ENCODE data around the gene HK3. TPM values are rescaled to one million over a fixed set of nuclear protein-coding genes. Genes with fewer than 3 reads are reported as not detected.

Gene HK3
- total RNA-seq, 1 donor from 2014 or later, result 61.2 TPM

DNA sequence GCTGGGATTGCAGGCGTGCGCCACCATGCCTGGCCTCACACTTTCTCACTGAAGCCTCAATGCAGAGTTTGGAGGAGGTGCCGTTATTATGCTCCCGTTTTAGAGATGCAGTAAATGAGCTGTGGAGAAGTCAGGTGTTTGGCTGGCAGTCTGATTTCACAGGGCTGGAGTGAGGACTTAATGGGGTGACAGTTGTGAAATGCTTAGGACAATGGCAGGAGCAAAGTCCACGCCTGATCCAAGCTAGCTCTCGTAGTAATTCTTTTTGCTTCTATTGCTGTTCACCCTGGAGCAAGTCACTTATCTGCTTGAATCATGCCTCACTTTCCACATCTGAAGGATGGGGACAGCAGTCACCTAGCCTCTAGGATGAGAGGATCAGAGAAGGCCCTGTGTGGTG, 67.0 kb downstream of the HK3 start:
- no peaks in the 10 kb centered on the region for H3K36me3 ChIP-seq
- H3K9me3 ChIP-seq, result no peaks in the 10 kb centered on the region
- no peak overlapping the region for H3K4me3 ChIP-seq
- ATAC-seq (no peak), DNase-seq (no peak)
- H3K27ac ChIP-seq, result no peak overlapping the region
- peaks cover 14% of the 10 kb centered on the region for H3K27me3 ChIP-seq (ENCODE audit: low read depth)
- TF ChIP-seq, protein P1, sequence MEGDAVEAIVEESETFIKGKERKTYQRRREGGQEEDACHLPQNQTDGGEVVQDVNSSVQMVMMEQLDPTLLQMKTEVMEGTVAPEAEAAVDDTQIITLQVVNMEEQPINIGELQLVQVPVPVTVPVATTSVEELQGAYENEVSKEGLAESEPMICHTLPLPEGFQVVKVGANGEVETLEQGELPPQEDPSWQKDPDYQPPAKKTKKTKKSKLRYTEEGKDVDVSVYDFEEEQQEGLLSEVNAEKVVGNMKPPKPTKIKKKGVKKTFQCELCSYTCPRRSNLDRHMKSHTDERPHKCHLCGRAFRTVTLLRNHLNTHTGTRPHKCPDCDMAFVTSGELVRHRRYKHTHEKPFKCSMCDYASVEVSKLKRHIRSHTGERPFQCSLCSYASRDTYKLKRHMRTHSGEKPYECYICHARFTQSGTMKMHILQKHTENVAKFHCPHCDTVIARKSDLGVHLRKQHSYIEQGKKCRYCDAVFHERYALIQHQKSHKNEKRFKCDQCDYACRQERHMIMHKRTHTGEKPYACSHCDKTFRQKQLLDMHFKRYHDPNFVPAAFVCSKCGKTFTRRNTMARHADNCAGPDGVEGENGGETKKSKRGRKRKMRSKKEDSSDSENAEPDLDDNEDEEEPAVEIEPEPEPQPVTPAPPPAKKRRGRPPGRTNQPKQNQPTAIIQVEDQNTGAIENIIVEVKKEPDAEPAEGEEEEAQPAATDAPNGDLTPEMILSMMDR (IDR thresholded peaks at IDR 0.05), result no peak
- intact Hi-C loops (cut with DNase I), result no loop called here
- no peaks in the 10 kb centered on the region for H3K4me1 ChIP-seq

DNA sequence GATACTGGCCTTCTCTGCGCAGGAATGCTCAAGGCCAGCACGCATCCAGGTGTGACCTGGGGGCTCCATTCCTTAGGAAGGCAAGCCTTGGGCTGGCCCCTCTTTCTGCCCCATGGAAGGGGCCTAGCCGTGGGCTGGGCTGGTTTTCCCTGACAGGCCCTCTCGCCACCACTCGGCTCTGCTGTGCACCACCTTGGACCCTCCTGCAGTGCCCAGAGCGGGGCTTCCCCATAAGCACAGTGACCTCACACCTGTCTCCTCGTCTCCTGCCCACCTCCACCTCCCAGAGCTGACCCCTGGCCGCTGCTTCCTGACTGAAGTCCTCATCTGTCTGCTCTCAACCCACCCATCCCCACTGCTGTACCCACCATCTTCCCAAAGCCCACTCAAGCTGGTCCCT, 67.7 kb downstream of the HK3 start:
- Histone ChIP-seq H3K27ac (no peak overlapping the region), H3K27me3 (ENCODE audit: low read depth) (peaks cover 14% of the 10 kb centered on the region), H3K9me3 (no peaks in the 10 kb centered on the region), H3K36me3 (no peaks in the 10 kb centered on the region), H3K4me3 (no peak overlapping the region), H3K4me1 (no peaks in the 10 kb centered on the region)
- no peak for DNase-seq
- intact Hi-C loops (cut with DNase I), result no loop called here
- TF ChIP-seq, protein P1 (IDR thresholded peaks at IDR 0.05), result no peak
- no peak for ATAC-seq

DNA sequence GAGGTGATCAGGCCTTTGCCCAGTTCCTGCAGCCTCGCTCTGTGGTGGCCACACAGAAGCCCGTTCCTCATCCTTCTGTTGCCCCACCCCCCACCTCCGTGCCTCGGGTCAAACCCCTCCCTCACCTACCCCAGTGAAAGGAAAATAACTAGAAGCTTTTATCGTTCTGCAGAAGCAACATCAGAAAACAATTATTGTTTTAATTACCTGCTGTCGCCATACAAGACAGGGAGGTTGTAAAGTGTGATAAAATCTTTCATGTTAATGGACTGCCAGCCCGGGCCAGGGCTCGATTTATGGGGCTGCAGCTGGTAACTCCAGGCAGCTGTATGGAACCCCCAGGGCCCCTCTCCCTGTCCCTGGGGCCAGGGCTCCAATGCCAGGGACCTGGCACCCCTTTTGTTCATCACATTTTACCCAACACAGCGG, 68.1 kb downstream of the HK3 start:
- DNase-seq, result no peak
- TF ChIP-seq, protein P1 (IDR thresholded peaks at IDR 0.05), result no peak
- Histone ChIP-seq H3K27me3 (ENCODE audit: low read depth) (peaks cover 14% of the 10 kb centered on the region), H3K4me1 (no peaks in the 10 kb centered on the region), H3K9me3 (no peaks in the 10 kb centered on the region), H3K4me3 (no peak overlapping the region), H3K36me3 (no peaks in the 10 kb centered on the region), H3K27ac (no peak overlapping the region)
- intact Hi-C loops (cut with DNase I), result no loop called here
- ATAC-seq, result no peak

Other genes starting within 250 kb of the HK3 start
- 0.21 TPM for gene UNC5A, start 88.8 kb downstream of the HK3 start, total RNA-seq
- gene UIMC1, start 107.4 kb upstream of the HK3 start, total RNA-seq, result 39.1 TPM
- gene ZNF346, start 123.3 kb upstream of the HK3 start, total RNA-seq, result 13.9 TPM
- 59.7 TPM for gene FGFR4, start 187.6 kb upstream of the HK3 start, total RNA-seq
- 75.5 TPM for gene NSD1, start 234.4 kb upstream of the HK3 start, total RNA-seq